MM.1S (cell line): ENCODE measurements around the gene LRIT1.
"Not testable (repeated sequence)": the region's sequence is repeated elsewhere in the genome, so short reads cannot be mapped to it uniquely, and the experiment has no call there.

Source experiments
- DNase-seq: peaks from one replicate; pipeline ENCODE4 v3.0.0-alpha.2; 2015
- H2AFZ ChIP-seq: fragments of 300-600 bp; sonication (generic); 2 replicates; pipeline ENCODE4 v1.6.0; 2016; ENCODE audit warnings: antibody characterized with exemption, low read length
- H3F3A ChIP-seq: fragments of 300-600 bp; sonication (generic); 2 replicates; pipeline ENCODE4 v1.6.1; 2016; ENCODE audit warnings: mild to moderate bottlenecking, antibody characterized with exemption, low read length, moderate library complexity, mixed read lengths; ENCODE audit not compliant: insufficient read depth
- H3K27ac ChIP-seq: fragments of 300-600 bp; sonication (generic); 2 replicates; pipeline ENCODE4 v1.5.1; 2016; ENCODE audit warnings: mild to moderate bottlenecking, low read length
- H3K27me3 ChIP-seq: fragments of 300-600 bp; sonication (generic); replicated peaks from 2 replicates; pipeline ENCODE4 v1.6.0; 2016; ENCODE audit warnings: low read length; ENCODE audit not compliant: insufficient read depth
- H3K36me3 ChIP-seq: fragments of 300-600 bp; sonication (generic); replicated peaks from 2 replicates; pipeline ENCODE4 v1.6.1; 2016; ENCODE audit warnings: mild to moderate bottlenecking, low read length, mixed read lengths; ENCODE audit not compliant: insufficient read depth
- H3K4me1 ChIP-seq: fragments of 300-600 bp; sonication (generic); 2 replicates; pipeline ENCODE4 v1.6.1; 2016; ENCODE audit warnings: low read length, mixed read lengths
- H3K4me2 ChIP-seq: fragments of 300-600 bp; sonication (generic); 2 replicates; pipeline ENCODE4 v1.6.0; 2016; ENCODE audit warnings: low read depth, low read length
- H3K4me3 ChIP-seq: fragments of 300-600 bp; sonication (generic); 2 replicates; pipeline ENCODE4 v1.5.1; 2016; ENCODE audit warnings: low read length, mixed read lengths
- H3K79me2 ChIP-seq: fragments of 300-600 bp; sonication (generic); 2 replicates; pipeline ENCODE4 v1.6.1; 2016; ENCODE audit warnings: mixed run types, low read length, mixed read lengths
- H3K9ac ChIP-seq: fragments of 300-600 bp; sonication (generic); 2 replicates; pipeline ENCODE4 v1.6.1; 2016; ENCODE audit warnings: low read length, mixed read lengths
- H3K9me2 ChIP-seq: fragments of 300-600 bp; sonication (generic); replicated peaks from 2 replicates; pipeline ENCODE4 v1.6.1; 2016; ENCODE audit warnings: mild to moderate bottlenecking, low read length, mixed read lengths; ENCODE audit not compliant: insufficient read depth
- H3K9me3 ChIP-seq: fragments of 300-600 bp; sonication (generic); replicated peaks from 2 replicates; pipeline ENCODE4 v1.6.1; 2016; ENCODE audit warnings: mild to moderate bottlenecking, low read length, mixed read lengths; ENCODE audit not compliant: insufficient read depth
- H4K20me1 ChIP-seq: fragments of 300-600 bp; sonication (generic); 2 replicates; pipeline ENCODE4 v1.6.1; 2016; ENCODE audit warnings: mild to moderate bottlenecking, low read length, moderate library complexity, mixed read lengths; ENCODE audit not compliant: insufficient read depth
- EZH2 ChIP-seq: fragments of 300-600 bp; sonication (generic); optimal IDR thresholded peaks from 2 replicates; pipeline ENCODE3; 2017; ENCODE audit warnings: low read depth, mild to moderate bottlenecking, antibody characterized with exemption, low read length, mixed read lengths
- EZH2phosphoT487 ChIP-seq: fragments of 300-600 bp; sonication (generic); IDR thresholded peaks from 2 replicates; pipeline ENCODE4 v1.6.1; 2018; ENCODE audit warnings: antibody characterized with exemption, low read length
- TF ChIP-seq, protein P1 (sequence below): fragments of 300-600 bp; sonication (generic); IDR thresholded peaks from 2 replicates; pipeline ENCODE4 v1.5.1; 2016; ENCODE audit warnings: antibody characterized with exemption, low read length, mixed read lengths

The LRIT1 gene

DNA sequence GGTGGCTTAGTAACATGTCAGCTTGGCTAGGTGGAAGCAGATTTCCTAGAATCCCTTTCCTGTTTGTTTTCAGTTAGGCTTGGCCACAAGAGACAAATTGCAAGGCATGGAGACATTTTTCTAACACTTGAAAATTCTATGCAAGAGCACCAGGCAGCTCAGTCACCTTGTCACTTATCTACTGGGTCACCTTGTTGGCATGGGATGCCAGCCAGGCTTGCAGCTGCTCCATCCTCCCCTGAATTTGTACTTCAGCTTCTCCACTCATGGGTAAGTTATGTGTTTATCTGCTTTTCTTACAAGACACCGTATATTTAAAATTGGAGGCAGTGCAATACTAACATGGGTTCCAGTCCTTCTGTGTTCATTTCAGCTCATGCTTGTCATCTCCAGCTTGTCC is 46.8 kb upstream of the LRIT1 start:
- no peaks in the 10 kb centered on the region for H3K27me3 ChIP-seq
- no peak overlapping the region for H3K4me3 ChIP-seq
- H3F3A ChIP-seq, result no peaks in the 10 kb centered on the region
- no peak overlapping the region for H3K27ac ChIP-seq
- H3K79me2 ChIP-seq, result no peaks in the 10 kb centered on the region
- no peak for DNase-seq
- H4K20me1 ChIP-seq, result no peaks in the 10 kb centered on the region
- H3K4me2 ChIP-seq, result no peak overlapping the region
- TF ChIP-seq, protein P1, sequence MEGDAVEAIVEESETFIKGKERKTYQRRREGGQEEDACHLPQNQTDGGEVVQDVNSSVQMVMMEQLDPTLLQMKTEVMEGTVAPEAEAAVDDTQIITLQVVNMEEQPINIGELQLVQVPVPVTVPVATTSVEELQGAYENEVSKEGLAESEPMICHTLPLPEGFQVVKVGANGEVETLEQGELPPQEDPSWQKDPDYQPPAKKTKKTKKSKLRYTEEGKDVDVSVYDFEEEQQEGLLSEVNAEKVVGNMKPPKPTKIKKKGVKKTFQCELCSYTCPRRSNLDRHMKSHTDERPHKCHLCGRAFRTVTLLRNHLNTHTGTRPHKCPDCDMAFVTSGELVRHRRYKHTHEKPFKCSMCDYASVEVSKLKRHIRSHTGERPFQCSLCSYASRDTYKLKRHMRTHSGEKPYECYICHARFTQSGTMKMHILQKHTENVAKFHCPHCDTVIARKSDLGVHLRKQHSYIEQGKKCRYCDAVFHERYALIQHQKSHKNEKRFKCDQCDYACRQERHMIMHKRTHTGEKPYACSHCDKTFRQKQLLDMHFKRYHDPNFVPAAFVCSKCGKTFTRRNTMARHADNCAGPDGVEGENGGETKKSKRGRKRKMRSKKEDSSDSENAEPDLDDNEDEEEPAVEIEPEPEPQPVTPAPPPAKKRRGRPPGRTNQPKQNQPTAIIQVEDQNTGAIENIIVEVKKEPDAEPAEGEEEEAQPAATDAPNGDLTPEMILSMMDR, result no peak
- TF ChIP-seq EZH2phosphoT487, result no peak
- TF ChIP-seq EZH2, result no peak
- H3K9me3 ChIP-seq, result no peaks in the 10 kb centered on the region
- H3K36me3 ChIP-seq, result no peaks in the 10 kb centered on the region
- H3K9ac ChIP-seq, result no peak overlapping the region
- no peaks in the 10 kb centered on the region for H3K9me2 ChIP-seq
- H2AFZ ChIP-seq, result no peak overlapping the region
- H3K4me1 ChIP-seq, result no peaks in the 10 kb centered on the region

DNA sequence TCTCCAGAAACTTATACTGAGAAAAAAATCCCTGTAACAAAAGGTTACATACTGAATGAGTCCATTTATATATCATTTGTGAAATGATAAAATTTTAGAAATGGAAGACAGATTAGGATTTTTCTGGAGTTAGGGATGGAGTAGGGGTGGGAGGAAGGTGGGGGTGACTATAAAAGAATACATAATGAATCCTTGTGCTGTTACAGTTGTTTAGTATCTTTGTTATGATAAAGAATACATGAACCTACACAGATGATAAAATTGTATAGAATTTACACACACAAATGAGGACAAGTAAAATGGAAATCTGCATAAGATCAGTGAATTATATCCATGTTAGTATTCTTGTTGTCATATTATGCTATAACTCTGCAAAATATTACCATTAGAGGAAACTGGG is 45.3 kb upstream of the LRIT1 start:
- no peak overlapping the region for H3K27ac ChIP-seq
- H3K9me3 ChIP-seq, result no peaks in the 10 kb centered on the region
- no peak overlapping the region for H3K4me3 ChIP-seq
- H2AFZ ChIP-seq, result no peak overlapping the region
- H4K20me1 ChIP-seq, result no peaks in the 10 kb centered on the region
- H3K9ac ChIP-seq, result no peak overlapping the region
- no peaks in the 10 kb centered on the region for H3K36me3 ChIP-seq
- H3K9me2 ChIP-seq, result no peaks in the 10 kb centered on the region
- H3K4me1 ChIP-seq, result no peaks in the 10 kb centered on the region
- H3K79me2 ChIP-seq, result no peaks in the 10 kb centered on the region
- no peaks in the 10 kb centered on the region for H3F3A ChIP-seq
- TF ChIP-seq, protein P1, result no peak
- TF ChIP-seq EZH2phosphoT487, result no peak
- no peak for TF ChIP-seq EZH2
- DNase-seq, result no peak
- no peak overlapping the region for H3K4me2 ChIP-seq
- H3K27me3 ChIP-seq, result no peaks in the 10 kb centered on the region

DNA sequence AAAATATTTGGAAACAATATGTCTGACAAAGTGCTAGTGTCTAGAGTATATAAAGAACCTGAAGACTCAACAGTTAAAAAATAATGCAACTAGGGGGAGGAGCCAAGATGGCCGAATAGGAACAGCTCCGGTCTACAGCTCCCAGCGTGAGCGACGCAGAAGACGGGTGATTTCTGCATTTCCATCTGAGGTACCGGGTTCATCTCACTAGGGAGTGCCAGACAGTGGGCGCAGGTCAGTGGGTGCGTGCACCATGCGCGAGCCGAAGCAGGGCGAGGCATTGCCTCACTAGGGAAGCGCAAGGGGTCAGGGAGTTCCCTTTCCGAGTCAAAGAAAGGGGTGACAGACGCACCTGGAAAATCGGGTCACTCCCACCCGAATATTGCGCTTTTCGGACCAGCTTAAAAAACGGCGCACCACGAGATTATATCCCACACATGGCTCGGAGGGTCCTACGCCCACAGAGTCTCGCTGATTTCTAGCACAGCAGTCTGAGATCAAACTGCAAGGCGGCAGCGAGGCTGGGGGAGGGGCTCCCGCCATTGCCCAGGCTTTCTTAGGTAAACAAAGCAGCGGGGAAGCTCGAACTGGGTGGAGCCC is 38.6 kb upstream of the LRIT1 start:
- H3K4me2 ChIP-seq, H3K79me2 ChIP-seq, DNase-seq, H3K4me1 ChIP-seq, H3K9ac ChIP-seq, H3K9me2 ChIP-seq, H3K27me3 ChIP-seq, H2AFZ ChIP-seq, H4K20me1 ChIP-seq, H3K4me3 ChIP-seq, H3K9me3 ChIP-seq, H3F3A ChIP-seq, H3K27ac ChIP-seq, H3K36me3 ChIP-seq: not testable (repeated sequence)

DNA sequence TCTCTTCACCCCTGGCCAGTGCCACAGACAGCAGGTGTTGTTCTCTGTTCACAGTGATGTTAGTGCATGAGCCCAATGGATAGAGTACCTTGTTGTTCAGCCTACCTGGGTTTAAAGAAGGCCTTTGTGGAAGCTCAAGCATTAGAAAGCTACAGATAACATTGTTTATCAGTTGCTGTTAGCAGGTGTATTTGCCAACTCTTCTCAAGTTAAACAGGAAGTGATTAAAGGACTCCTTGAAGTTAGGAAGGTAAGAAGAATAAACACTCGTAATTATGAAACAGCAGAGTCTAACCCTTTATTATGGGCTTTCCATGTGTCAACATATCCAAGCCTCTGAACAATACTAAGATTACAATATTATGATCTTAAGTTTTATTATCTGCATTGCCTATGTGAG is 29.4 kb upstream of the LRIT1 start:
- H3K4me3 ChIP-seq, result no peak overlapping the region
- H3K36me3 ChIP-seq, result no peaks in the 10 kb centered on the region
- H4K20me1 ChIP-seq, result no peaks in the 10 kb centered on the region
- no peaks in the 10 kb centered on the region for H3F3A ChIP-seq
- H3K27me3 ChIP-seq, result no peaks in the 10 kb centered on the region
- TF ChIP-seq EZH2, result no peak
- TF ChIP-seq, protein P1, result no peak
- TF ChIP-seq EZH2phosphoT487, result no peak
- DNase-seq, result no peak
- H3K79me2 ChIP-seq, result no peaks in the 10 kb centered on the region
- no peak overlapping the region for H3K9ac ChIP-seq
- H3K4me2 ChIP-seq, result no peak overlapping the region
- H3K9me2 ChIP-seq, result no peaks in the 10 kb centered on the region
- H3K9me3 ChIP-seq, result no peaks in the 10 kb centered on the region
- no peaks in the 10 kb centered on the region for H3K4me1 ChIP-seq
- no peak overlapping the region for H2AFZ ChIP-seq
- H3K27ac ChIP-seq, result no peak overlapping the region
